DND-41 (cell line): ENCODE data around the gene ZMYND11.
"Not testable (repeated sequence)": the region's sequence is repeated elsewhere in the genome, so short reads cannot be mapped to it uniquely, and the experiment has no call there.

Source experiments
- ATAC-seq: fragments of 200-7000 bp; cut with Tn5 transposase; 3 replicates; pipeline ENCODE4 v1.9.1; 2021; ENCODE audit warnings: low read depth; ENCODE audit not compliant: insufficient read depth
- DNase-seq: peaks from one replicate; pipeline ENCODE4 v3.0.0-alpha.2; 2020
- H2AFZ ChIP-seq: 2 replicates; pipeline ENCODE4 v1.6.0; 2012; ENCODE audit warnings: low read depth, low read length
- H3K27ac ChIP-seq: 2 replicates; pipeline ENCODE4 v1.5.1; 2012; ENCODE audit warnings: low read length, inconsistent platforms
- H3K27me3 ChIP-seq: fragments of 200-600 bp; sonication (generic); 2 replicates; pipeline ENCODE4 v1.6.0; 2012; ENCODE audit warnings: low read length, mild to moderate bottlenecking, inconsistent platforms; ENCODE audit not compliant: insufficient read depth, poor library complexity
- H3K36me3 ChIP-seq: 2 replicates; pipeline ENCODE4 v1.5.1; 2012; ENCODE audit warnings: low read length, inconsistent platforms; ENCODE audit not compliant: insufficient read depth
- H3K4me1 ChIP-seq: 2 replicates; pipeline ENCODE4 v1.5.1; 2012; ENCODE audit warnings: mild to moderate bottlenecking, low read length; ENCODE audit not compliant: insufficient read depth
- H3K4me2 ChIP-seq: 2 replicates; pipeline ENCODE4 v1.6.0; 2012; ENCODE audit warnings: mild to moderate bottlenecking, moderate library complexity, low read length, inconsistent platforms; ENCODE audit not compliant: insufficient read depth
- H3K4me3 ChIP-seq, 2 experiments: fragments of 200-600 bp in 1 of 2; shearing (Covaris generic) in 1 of 2; 2 replicates each; pipeline ENCODE4 v1.5.1; 2012 to 2016; ENCODE audit warnings: inconsistent platforms in 2 of 2, low read length in 2 of 2, mild to moderate bottlenecking in 2 of 2, low read depth in 1 of 2, moderate library complexity in 1 of 2
- H3K79me2 ChIP-seq: 2 replicates; pipeline ENCODE4 v1.6.0; 2012; ENCODE audit warnings: low read length, inconsistent platforms; ENCODE audit not compliant: insufficient read depth
- H3K9ac ChIP-seq: 2 replicates; pipeline ENCODE4 v1.6.0; 2012; ENCODE audit warnings: low read depth, mild to moderate bottlenecking, inconsistent platforms, low read length, moderate library complexity
- H3K9me3 ChIP-seq: 2 replicates; pipeline ENCODE4 v1.5.1; 2012; ENCODE audit warnings: low read length, moderate library complexity, mild to moderate bottlenecking, inconsistent platforms; ENCODE audit not compliant: insufficient read depth, severe bottlenecking
- H4K20me1 ChIP-seq: 2 replicates; pipeline ENCODE4 v1.6.0; 2012; ENCODE audit warnings: low read length; ENCODE audit not compliant: insufficient read depth
- CTCF ChIP-seq: IDR thresholded peaks from 2 replicates; pipeline ENCODE4 v1.5.1; 2012; ENCODE audit warnings: borderline replicate concordance, low read length, moderate library complexity, mild to moderate bottlenecking; ENCODE audit not compliant: poor library complexity, severe bottlenecking; ENCODE audit errors: extremely low read depth
- EZH2 ChIP-seq: IDR thresholded peaks from 3 replicates; pipeline ENCODE4 v1.6.1; 2012; ENCODE audit warnings: borderline replicate concordance, low read depth, mild to moderate bottlenecking, moderate library complexity, low read length, inconsistent platforms; ENCODE audit not compliant: severe bottlenecking

ZMYND11 gene

GRCh38 chr10:298033-298432 lies 162.8 kb downstream of the ZMYND11 start:
- no peak overlapping the region for H3K27ac ChIP-seq
- DNase-seq = no peak
- no peak for ATAC-seq
- H3K4me2 ChIP-seq = no peak overlapping the region
- no peaks in the 10 kb centered on the region for H3K79me2 ChIP-seq
- H2AFZ ChIP-seq = no peak overlapping the region
- no peaks in the 10 kb centered on the region for H3K36me3 ChIP-seq
- no peaks in the 10 kb centered on the region for H3K9me3 ChIP-seq
- TF ChIP-seq CTCF = no peak
- no peak for TF ChIP-seq EZH2
- no peaks in the 10 kb centered on the region for H3K4me1 ChIP-seq
- no peak overlapping the region for H3K4me3 ChIP-seq
- H3K27me3 ChIP-seq = no peaks in the 10 kb centered on the region
- H3K9ac ChIP-seq = no peak overlapping the region
- no peaks in the 10 kb centered on the region for H4K20me1 ChIP-seq

GRCh38 chr10:299512-299911 lies 164.3 kb downstream of the ZMYND11 start:
- Histone ChIP-seq H3K36me3 (no peaks in the 10 kb centered on the region), H3K79me2 (no peaks in the 10 kb centered on the region), H3K9me3 (no peaks in the 10 kb centered on the region), H2AFZ (no peak overlapping the region), H3K4me1 (no peaks in the 10 kb centered on the region), H3K4me3 (no peak overlapping the region), H3K9ac (no peak overlapping the region), H3K27ac (no peak overlapping the region), H3K27me3 (no peaks in the 10 kb centered on the region), H3K4me2 (no peak overlapping the region), H4K20me1 (no peaks in the 10 kb centered on the region)
- no peak for DNase-seq
- ATAC-seq = no peak
- TF ChIP-seq EZH2 (no peak), CTCF (no peak)

- Histone ChIP-seq H2AFZ (no peak overlapping the region), H3K4me1 (no peaks in the 10 kb centered on the region), H3K9ac (no peak overlapping the region), H3K79me2 (no peaks in the 10 kb centered on the region), H3K27ac (no peak overlapping the region), H3K9me3 (no peaks in the 10 kb centered on the region), H3K36me3 (no peaks in the 10 kb centered on the region), H3K27me3 (no peaks in the 10 kb centered on the region), H3K4me2 (no peak overlapping the region), H4K20me1 (no peaks in the 10 kb centered on the region), H3K4me3 (no peak overlapping the region)
- TF ChIP-seq CTCF (no peak), EZH2 (no peak)
- ATAC-seq (no peak), DNase-seq (no peak)
Observed at GRCh38 chr10:299969-300368, 164.7 kb downstream of the ZMYND11 start.

GRCh38 chr10:300580-300979 lies 165.3 kb downstream of the ZMYND11 start:
- ATAC-seq, H3K9me3 ChIP-seq, H3K27ac ChIP-seq, H3K36me3 ChIP-seq, H4K20me1 ChIP-seq, H3K79me2 ChIP-seq, H3K9ac ChIP-seq, H3K4me1 ChIP-seq, H3K27me3 ChIP-seq, DNase-seq, H3K4me2 ChIP-seq, H2AFZ ChIP-seq, H3K4me3 ChIP-seq: not testable (repeated sequence)
